HG02884 (cell line): ENCODE measurements around the gene TXLNB.
"Not testable (repeated sequence)": the region's sequence is repeated elsewhere in the genome, so short reads cannot be mapped to it uniquely, and the experiment has no call there.

Experiments used
- ATAC-seq: cut with Tn5 transposase; IDR thresholded peaks from one replicate; pipeline ENCODE4 v1.9.1; 2021; ENCODE audit warnings: mild to moderate bottlenecking, moderate library complexity; ENCODE audit not compliant: unreplicated experiment

The TXLNB gene

DNA sequence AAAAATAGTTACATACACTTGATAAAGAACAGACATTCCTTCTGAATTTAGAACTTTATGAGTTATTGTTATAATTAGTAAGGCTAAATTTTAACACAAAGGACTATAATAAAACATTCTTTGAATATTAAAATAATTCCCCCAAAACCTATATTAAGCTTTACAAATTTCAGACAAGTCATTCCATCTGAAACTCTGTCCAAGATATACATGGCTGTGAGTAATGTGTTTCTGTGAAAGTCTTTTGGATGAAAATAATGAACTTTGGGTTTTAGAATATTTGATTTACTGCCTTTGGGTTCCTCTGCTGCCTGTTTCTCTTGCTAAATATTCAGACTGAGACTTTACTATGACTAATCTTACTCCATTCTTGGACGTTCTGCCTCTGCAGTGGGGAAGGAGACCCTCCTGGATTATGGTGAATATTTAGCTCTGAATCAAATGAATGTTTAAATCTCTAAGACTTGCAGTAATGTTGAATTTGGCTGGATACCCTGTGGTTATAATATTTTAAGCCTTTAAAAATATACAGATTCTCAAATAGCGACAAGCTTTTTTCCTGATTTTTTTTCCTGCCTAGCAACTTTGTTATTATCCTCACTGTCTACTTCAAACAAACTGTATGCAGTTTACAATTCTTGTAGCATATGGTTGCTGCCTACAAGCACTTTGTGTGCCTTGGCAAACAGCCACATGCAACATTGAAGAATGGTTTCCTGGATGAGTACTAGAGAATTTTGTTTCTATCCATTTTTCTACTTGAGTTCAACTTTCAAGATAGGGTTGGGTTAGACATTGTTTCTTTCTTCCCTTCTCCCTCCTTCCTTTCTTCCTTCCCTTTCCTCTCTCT lies 51.4 kb downstream of the TXLNB start:
- no peak for ATAC-seq

DNA sequence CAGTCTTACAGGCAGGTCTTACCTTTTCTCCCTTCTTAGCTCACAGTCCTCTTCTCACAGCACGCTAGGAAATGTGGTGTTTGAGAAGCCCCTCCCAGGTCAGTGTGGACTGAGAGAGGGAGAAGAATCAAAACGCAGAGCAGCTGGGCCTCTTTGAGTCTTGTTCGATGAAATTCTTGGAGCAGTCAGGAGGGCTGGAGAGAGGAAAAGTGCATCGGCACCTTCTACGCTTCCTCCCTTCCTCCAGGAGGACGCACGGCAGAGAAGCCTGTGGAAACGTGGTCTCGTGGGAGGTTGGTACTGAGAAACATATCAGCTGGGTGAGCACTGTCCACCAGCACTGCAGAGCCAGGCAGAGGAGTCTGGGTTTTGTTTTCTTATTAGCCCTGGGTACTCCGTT lies 52.7 kb downstream of the TXLNB start:
- no peak for ATAC-seq

DNA sequence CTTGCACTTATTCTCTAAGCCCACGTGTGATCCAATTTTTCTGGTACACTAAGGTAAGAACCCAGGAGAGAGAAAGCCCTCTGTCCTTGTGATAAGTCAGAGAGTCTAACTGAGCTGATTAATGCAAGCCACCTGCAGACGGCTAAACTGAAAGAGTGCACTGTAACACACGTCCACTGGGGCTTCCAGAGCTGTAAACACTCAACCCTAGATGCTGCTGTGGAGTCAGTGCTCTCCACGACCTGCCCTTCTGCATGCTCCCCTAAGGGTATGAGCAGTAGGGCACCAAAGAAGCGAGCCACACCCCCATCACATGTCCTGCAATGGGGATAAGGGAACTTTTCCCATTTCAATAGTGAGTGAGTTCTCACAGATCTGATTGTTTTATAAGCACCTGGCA lies 55.7 kb downstream of the TXLNB start:
- no peak for ATAC-seq

DNA sequence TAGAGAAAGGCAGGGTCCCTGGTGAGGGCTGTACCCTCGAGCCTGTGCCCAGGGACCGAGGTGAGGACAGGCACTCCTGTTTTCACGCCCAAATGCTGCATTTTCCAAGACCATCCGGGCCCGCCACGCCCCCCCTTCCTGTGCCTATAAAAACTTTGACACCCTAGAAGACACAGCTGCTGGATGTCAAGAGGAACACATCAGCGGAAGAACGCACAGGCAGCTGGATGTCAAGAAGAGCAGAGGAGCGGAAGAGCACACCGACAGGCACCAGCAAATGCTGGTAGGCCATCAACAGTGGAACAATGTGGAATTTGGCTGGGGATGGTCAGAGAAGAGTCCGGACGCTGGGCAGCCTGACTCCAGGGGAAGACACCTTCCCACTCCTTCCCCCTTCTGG lies 56.1 kb downstream of the TXLNB start:
- no peak for ATAC-seq

DNA sequence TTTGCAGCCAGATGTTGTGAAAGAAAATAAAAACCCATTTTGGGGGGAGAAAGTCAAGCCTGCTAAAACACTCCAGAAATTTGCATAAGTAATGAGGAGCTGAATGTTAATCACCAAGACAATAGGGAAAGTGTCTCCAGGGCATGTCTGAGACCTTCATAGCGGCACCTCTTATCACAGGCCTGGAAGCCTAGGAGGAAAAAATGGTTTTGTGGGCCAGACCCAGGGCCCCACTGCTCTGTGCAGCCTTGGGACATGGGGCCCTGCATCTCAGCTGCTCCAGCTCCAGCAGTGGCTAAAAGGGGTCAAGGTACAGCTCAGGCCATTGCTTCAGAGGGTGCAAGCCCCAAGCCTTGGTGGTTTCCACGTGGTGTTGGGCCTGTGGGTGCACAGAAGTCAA lies 57.6 kb downstream of the TXLNB start:
- not testable (repeated sequence) for ATAC-seq

DNA sequence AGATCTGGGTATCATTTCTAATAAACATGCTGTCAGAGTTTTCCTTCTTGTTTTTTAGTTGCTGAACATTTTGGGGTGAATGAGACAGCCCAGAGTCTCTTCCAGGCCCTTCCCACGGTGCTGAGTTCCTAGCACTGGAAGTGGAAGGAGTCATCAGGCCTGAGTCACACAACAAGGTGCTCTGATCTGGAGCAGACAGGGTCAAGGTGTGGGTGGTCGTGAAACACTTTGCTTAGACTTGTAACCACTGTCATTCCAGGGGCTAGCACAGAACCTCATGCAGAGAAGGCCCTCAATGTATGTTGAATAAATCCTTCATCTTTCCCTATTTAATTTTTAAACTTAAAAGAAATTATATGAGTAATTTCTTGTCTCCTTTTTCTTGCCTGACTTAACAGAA lies 60.6 kb downstream of the TXLNB start:
- ATAC-seq, result no peak

DNA sequence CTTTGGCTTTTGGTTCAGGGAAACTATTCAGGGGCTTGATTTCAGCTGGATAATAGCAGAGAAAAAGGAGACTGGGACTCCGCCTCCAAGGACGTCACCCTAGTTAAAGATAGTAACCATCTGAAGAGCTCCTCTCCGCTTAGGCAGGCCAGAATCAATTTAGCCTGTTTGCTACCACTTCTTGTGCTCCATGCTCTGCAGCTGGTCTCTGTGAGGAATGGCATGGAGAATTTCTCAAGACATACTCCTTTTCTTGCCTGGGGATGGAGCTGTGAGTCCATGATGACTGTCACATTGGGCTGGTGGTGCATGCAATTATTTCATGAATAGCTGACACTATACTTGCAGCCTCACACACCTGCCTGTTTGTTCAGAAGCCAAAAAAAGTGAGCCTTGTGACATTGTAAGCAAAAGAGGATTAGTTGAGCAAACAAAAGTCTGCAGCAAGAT lies 61.4 kb downstream of the TXLNB start:
- no peak for ATAC-seq

DNA sequence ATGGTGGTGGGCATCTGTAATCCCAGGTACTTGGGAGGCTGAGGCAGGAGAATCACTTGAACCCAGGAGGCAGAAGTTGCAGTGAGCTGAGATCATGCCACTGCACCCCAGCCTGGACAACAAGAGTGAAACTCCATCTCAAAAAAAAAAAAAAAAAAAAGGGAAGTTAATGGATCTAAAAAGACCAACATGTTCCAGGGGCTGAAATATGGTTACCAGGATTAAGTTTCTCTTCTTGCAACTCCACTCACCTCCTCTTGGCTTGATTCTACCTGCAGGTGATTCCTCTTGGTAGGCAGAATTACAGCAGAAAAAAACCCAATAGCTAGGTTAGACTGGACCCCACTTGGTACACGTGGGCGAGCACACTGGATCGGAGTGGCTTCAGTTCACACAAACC lies 63.4 kb downstream of the TXLNB start:
- not testable (repeated sequence) for ATAC-seq

DNA sequence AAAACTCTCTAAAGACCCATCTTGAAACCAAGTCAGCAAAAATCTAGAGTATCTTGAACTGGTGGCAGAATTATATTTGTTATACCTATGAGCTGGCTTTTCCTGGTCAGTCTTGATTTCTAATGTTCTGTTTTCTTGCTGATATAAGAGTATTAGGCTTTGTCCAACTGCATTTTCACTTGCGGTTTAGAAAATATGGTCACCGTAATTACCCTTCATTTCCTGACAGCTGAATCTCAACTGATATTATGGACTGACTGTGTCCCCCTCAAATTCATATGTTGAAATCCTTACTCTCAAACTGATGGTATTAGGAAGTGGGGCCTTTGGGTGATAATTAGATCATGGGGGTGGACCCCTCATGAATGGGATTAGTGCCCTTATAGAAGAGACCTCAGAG lies 72.1 kb downstream of the TXLNB start:
- ATAC-seq, result no peak

DNA sequence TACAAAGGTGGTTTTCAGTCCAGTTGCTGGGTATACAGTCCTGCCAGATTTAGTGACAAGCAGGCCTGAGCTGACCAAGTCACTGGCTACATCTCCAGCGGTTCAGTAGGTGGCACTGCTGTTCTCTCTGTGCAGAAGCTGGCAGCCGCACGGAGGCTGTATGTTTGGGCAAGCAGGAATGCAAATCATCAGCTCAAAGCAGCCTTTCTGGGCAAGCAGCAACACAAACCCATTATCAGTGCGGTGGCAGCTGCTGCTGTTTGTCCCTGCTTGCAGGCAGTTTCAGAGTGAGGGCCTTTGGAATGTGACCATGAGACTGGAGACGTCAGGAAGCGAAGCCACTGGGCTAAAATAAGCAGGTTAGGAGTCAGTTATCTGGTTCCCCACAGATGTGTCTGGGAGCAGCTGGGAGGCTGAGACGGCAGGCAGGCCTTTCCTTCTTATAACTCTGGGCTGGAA lies 72.5 kb downstream of the TXLNB start:
- peak; percentile 100 for ATAC-seq

DNA sequence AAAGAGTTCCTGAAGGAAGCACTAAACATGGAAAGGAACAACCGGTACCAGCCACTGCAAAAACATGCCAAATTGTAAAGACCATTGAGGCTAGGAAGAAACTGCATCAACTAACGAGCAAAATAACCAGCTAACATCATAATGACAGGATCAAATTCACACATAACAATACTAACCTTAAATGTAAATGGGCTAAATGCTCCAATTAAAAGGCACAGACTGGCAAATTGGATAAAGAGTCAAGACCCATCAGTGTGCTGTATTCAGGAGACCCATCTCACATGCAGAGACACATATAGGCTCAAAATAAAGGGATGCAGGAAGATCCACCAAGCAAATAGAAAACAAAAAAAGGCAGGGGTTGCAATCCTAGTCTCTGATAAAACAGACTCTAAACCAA lies 79.3 kb downstream of the TXLNB start:
- ATAC-seq, result not testable (repeated sequence)

DNA sequence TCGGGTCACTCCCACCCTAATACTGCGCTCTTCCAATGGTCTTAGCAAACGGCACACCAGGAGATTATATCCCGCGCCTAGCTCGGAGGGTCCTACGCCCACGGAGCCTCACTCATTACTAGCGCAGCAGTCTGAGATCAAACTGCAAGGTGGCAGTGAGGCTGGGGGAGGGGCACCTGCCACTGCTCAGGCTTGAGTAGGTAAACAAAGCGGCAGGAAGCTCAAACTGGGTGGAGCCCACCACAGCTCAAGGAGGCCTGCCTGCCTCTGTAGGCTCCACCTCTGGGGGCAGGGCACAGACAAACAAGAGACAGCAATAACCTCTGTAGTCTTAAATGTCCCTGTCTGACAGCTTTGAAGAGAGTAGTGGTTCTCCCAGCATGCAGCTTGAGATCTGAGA lies 81.0 kb downstream of the TXLNB start:
- not testable (repeated sequence) for ATAC-seq

DNA sequence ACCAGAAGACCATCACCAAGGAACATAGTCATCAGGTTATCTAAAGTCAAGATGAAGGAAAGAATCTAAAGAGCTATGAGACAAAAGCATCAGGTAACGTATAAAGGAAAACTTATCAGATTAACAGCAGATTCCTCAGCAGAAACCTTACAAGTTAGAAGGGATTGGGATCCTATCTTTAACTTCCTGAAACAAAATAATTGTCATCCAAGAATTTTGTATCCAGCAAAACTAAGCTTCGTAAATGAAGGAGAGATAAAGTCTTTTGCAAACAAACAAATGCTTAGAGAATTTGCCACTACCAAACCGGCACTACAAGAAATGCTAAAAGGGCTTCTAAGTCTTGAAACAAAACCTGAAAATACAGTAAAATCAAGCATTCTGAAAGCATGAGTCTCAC lies 86.0 kb downstream of the TXLNB start:
- no peak for ATAC-seq

DNA sequence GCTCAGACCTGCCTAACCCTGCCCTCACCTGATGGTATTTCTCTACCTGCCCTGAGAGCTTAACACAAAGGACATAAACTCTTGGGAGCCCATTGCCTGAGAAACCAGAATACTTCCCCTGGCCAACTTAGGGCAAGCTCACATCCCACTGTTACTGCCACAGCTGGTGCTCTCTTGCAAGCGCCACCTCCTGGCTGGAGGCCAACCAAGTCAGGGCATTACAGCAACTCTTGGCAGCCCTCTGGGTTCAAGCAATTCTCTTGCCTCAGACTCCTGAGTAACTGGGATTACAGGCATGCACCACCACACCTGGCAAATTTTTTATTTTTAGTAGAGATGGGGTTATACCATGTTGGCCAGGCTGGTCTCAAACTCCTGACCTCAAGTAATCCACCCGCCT lies 86.8 kb downstream of the TXLNB start:
- no peak for ATAC-seq

DNA sequence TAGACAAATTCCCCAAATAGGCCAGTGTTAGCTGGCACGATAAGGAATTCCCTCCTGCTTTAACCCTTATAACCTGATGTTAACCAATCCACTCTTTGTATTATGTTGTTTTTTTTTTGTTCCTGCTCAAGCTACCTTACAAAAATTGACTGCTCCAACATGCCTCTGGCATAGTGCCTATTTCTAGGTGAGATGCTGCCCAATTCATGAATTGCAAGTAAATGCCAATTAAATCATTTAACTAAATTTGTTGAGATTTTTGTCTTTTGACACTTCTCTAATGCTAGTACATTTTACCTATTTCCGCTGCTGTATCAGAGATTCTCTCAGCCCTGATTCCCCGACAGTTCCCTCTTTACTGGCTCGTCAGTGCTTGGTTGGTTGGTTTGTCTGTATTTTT lies 90.4 kb downstream of the TXLNB start:
- ATAC-seq, result no peak

DNA sequence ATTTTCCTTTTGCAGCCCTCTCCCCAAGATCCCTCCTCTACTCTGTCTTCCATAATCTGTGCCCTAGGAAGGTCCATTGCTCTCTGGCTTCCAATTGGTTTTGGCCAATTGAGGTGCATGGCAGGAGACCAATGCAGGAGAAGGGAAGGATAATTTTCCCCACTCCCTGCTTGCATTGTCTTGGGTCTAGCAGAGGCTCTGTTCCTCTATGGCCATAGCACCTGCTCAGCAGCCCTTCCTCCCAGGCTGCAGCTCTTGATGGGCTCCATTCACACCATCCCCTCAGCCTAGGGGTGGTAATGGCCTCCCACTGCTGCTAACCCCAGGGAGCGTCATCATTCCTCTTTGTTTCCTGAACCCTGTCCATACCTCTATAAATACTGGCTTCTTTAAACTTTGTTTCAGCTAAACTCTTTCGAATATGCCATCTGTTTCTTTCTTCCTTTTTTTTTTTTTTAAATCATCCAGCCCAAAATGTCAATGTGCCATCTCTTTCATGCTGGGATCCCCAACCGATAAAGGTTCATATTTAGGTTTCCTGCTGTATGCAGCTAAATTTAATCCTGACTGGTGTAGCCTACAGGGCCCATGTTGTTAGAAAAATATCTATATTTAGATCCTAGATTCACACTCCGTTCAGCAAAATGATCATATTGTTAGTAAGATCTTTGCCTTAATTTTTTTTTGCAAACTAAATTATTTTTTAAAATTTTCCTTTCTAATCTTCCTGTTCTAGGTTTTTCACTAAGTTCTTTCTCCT lies 93.1 kb downstream of the TXLNB start:
- no peak for ATAC-seq

DNA sequence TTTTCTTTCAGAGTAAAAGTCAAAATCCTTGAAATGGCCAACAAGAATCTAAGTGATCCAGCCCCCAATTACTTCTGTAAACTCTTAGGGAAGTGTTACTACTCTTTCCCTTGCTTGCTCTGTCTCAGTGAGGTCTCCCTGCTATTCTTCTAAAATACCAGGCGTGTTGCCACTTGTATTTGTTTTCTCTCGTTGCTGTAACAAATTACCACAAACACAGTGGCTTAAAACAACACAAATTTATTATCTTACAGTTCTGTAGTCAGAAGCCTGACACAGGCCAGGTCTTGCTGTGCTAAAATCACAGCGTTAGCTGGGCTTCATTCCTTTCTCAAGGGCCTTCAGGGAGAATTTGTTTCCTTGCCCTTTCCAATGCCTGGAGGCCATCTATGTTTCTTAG lies 97.1 kb downstream of the TXLNB start:
- no peak for ATAC-seq
